Smooth muscle cell (in vitro differentiated cells): ENCODE results near the gene GABRD. TPM values are rescaled to one million over a fixed set of nuclear protein-coding genes. Genes with fewer than 3 reads are reported as not detected.

Experiments
- DNase-seq: peaks from one replicate; lab custom pipeline; 2025; ENCODE audit not compliant: unreplicated experiment; lab: John Stamatoyannopoulos, UW
- H2AFZ ChIP-seq: fragments of 200-600 bp; sonication (generic); 2 replicates; pipeline ENCODE4 v1.6.0; 2016; ENCODE audit warnings: antibody characterized with exemption, low read depth, mild to moderate bottlenecking
- H3F3A ChIP-seq: fragments of 200-600 bp; sonication (generic); 2 replicates; pipeline ENCODE4 v1.6.0; 2017; ENCODE audit warnings: antibody characterized with exemption, low read depth
- H3K27ac ChIP-seq: fragments of 200-600 bp; sonication (generic); 2 replicates; pipeline ENCODE4 v1.5.1; 2016; ENCODE audit warnings: low read depth, mild to moderate bottlenecking
- H3K27me3 ChIP-seq: fragments of 200-600 bp; sonication (generic); 2 replicates; pipeline ENCODE4 v1.6.1; 2016; ENCODE audit warnings: low read depth, mild to moderate bottlenecking
- H3K36me3 ChIP-seq: fragments of 200-600 bp; sonication (generic); 2 replicates; pipeline ENCODE4 v1.5.1; 2016; ENCODE audit warnings: low read depth
- H3K4me1 ChIP-seq: fragments of 200-600 bp; sonication (generic); 2 replicates; pipeline ENCODE4 v1.5.1; 2016; ENCODE audit warnings: low read depth
- H3K4me2 ChIP-seq: fragments of 200-600 bp; sonication (generic); 2 replicates; pipeline ENCODE4 v1.6.0; 2016; ENCODE audit warnings: mild to moderate bottlenecking
- H3K4me3 ChIP-seq: fragments of 200-600 bp; sonication (generic); 2 replicates; pipeline ENCODE4 v1.5.1; 2016; ENCODE audit warnings: mild to moderate bottlenecking
- H3K79me2 ChIP-seq: fragments of 200-600 bp; sonication (generic); 2 replicates; pipeline ENCODE4 v1.6.0; 2016; ENCODE audit warnings: low read depth, mild to moderate bottlenecking
- H3K9ac ChIP-seq: fragments of 200-600 bp; sonication (generic); 2 replicates; pipeline ENCODE4 v1.6.0; 2016; ENCODE audit warnings: low read depth
- H3K9me3 ChIP-seq: fragments of 200-600 bp; sonication (generic); replicated peaks from 2 replicates; pipeline ENCODE4 v1.5.1; 2016; ENCODE audit warnings: low read depth
- H4K20me1 ChIP-seq: fragments of 200-600 bp; sonication (generic); 2 replicates; pipeline ENCODE4 v1.6.0; 2016; ENCODE audit warnings: low read depth
- CTCF ChIP-seq: fragments of 200-600 bp; sonication (generic); IDR thresholded peaks from 2 replicates; pipeline ENCODE4 v1.5.1; 2017; ENCODE audit warnings: borderline replicate concordance, mild to moderate bottlenecking, antibody characterized with exemption; ENCODE audit not compliant: insufficient read depth, poor library complexity, severe bottlenecking
- WGBS: methylation state at CpG from one replicate; pipeline ENCODE4 v1.1.7; 2016; ENCODE audit warnings: low lambda C conversion rate; 5-methylcytosine and 5-hydroxymethylcytosine counted together
- polyA plus RNA-seq: library from polyadenylated mRNA; unstranded; fragments of >200 nt; fragmentation: Nextera tagmentation; extraction: Ambion mirVana; gene quantifications from 2 replicates; pipeline ENCODE4 v1.2.1, GENCODE V29; 2016
- total RNA-seq: library from RNA; depleted of rRNA; stranded (reverse); fragments of >200 nt; gene quantifications from 2 replicates; pipeline ENCODE4 v1.2.3, GENCODE V29; 2014

The GABRD gene
- total and polyA plus RNA-seq, 2 experiments from 2014 or later: not detected

- H3K4me2 ChIP-seq: no peak overlapping the region
- no peak for DNase-seq
- no peaks in the 10 kb centered on the region for H4K20me1 ChIP-seq
- no peaks in the 10 kb centered on the region for H3K27me3 ChIP-seq
- no peaks in the 10 kb centered on the region for H3K4me1 ChIP-seq
- no peak for TF ChIP-seq CTCF
- 93% methylated on average over 17 of the region's 17 CpGs for WGBS
- H3K4me3 ChIP-seq: no peak overlapping the region
- H3K9ac ChIP-seq: no peak overlapping the region
- no peaks in the 10 kb centered on the region for H3K36me3 ChIP-seq
- no peaks in the 10 kb centered on the region for H3F3A ChIP-seq
- H3K27ac ChIP-seq: no peak overlapping the region
- H3K9me3 ChIP-seq: no peaks in the 10 kb centered on the region
- no peak overlapping the region for H2AFZ ChIP-seq
- no peaks in the 10 kb centered on the region for H3K79me2 ChIP-seq
These were observed 48.8 kb downstream of the GABRD start for GRCh38 chr1:2067981-2068380.

GRCh38 chr1:2068951-2069350, 49.8 kb downstream of the GABRD start:
- Histone ChIP-seq H3K4me1 (no peaks in the 10 kb centered on the region), H3F3A (no peaks in the 10 kb centered on the region), H3K9ac (no peak overlapping the region), H4K20me1 (no peaks in the 10 kb centered on the region), H3K36me3 (no peaks in the 10 kb centered on the region), H3K4me2 (no peak overlapping the region), H3K9me3 (no peaks in the 10 kb centered on the region), H3K27ac (no peak overlapping the region), H3K4me3 (no peak overlapping the region), H3K27me3 (no peaks in the 10 kb centered on the region), H2AFZ (no peak overlapping the region), H3K79me2 (no peaks in the 10 kb centered on the region)
- no peak for DNase-seq
- TF ChIP-seq CTCF: no peak
- 96% methylated on average over 19 of the region's 19 CpGs for WGBS

GRCh38 chr1:2070016-2070415, 50.9 kb downstream of the GABRD start:
- no peak overlapping the region for H3K4me3 ChIP-seq
- H2AFZ ChIP-seq: no peak overlapping the region
- H3K4me1 ChIP-seq: no peaks in the 10 kb centered on the region
- no peak overlapping the region for H3K9ac ChIP-seq
- H3F3A ChIP-seq: no peaks in the 10 kb centered on the region
- H4K20me1 ChIP-seq: no peaks in the 10 kb centered on the region
- no peak overlapping the region for H3K4me2 ChIP-seq
- no peaks in the 10 kb centered on the region for H3K9me3 ChIP-seq
- no peak for TF ChIP-seq CTCF
- no peak for DNase-seq
- WGBS: 97% methylated on average over 11 of the region's 11 CpGs
- no peaks in the 10 kb centered on the region for H3K27me3 ChIP-seq
- no peaks in the 10 kb centered on the region for H3K36me3 ChIP-seq
- H3K27ac ChIP-seq: no peak overlapping the region
- H3K79me2 ChIP-seq: no peaks in the 10 kb centered on the region

- Histone ChIP-seq H3K4me1 (no peaks in the 10 kb centered on the region), H3K79me2 (no peaks in the 10 kb centered on the region), H3K36me3 (no peaks in the 10 kb centered on the region), H3K27ac (no peak overlapping the region), H2AFZ (no peak overlapping the region), H3F3A (no peaks in the 10 kb centered on the region), H4K20me1 (no peaks in the 10 kb centered on the region), H3K4me2 (no peak overlapping the region), H3K27me3 (no peaks in the 10 kb centered on the region), H3K9me3 (no peaks in the 10 kb centered on the region), H3K4me3 (no peak overlapping the region), H3K9ac (no peak overlapping the region)
- 93% methylated on average over 28 of the region's 36 CpGs for WGBS
- TF ChIP-seq CTCF: no peak
- DNase-seq: no peak
These were observed 51.8 kb downstream of the GABRD start for GRCh38 chr1:2070800-2071530.
